SK-MEL-5 (cell line): Measurements from ENCODE around the gene ENOX1. TPM values are rescaled to one million over a fixed set of nuclear protein-coding genes. Genes with fewer than 3 reads are reported as not detected.

Experiments used
- DNase-seq: peaks from one replicate; pipeline ENCODE4 v3.0.0-alpha.2; 2016; ENCODE audit warnings: low read depth, low spot score
- in situ Hi-C: cut with HindIII; loops from 2 replicates; pipeline ENCODE4 v1.10.0; 2016; ENCODE audit warnings: low sequenced_read_pairs, high pct_unique_total_duplicates, low pct_unique_long_range_greater_than_20kb
- total RNA-seq: library from RNA; depleted of rRNA; stranded (reverse); fragments of >200 nt; shearing (Covaris generic); gene quantifications from 2 replicates; pipeline ENCODE4 v1.2.3, GENCODE V29; 2014

ENOX1 gene
- total RNA-seq, 1 experiment from 2014 or later: 14.2 TPM

GRCh38 chr13:43662976-43663375 is 123.8 kb downstream of the ENOX1 start:
- no peak for DNase-seq
- in situ Hi-C loops: no loop called here

- DNase-seq: peak; percentile 90
- in situ Hi-C loops: no loop called here
Observed at GRCh38 chr13:43661161-43661830, 125.5 kb downstream of the ENOX1 start.

- in situ Hi-C loops: no loop called here
- DNase-seq: no peak
Observed at GRCh38 chr13:43657485-43657884, 129.3 kb downstream of the ENOX1 start.

- in situ Hi-C loops: no loop called here
- DNase-seq: no peak
Observed at GRCh38 chr13:43653980-43654379, 132.8 kb downstream of the ENOX1 start.

GRCh38 chr13:43653395-43653794 is 133.4 kb downstream of the ENOX1 start:
- in situ Hi-C loops: no loop called here
- no peak for DNase-seq

- DNase-seq: no peak
- in situ Hi-C loops: no loop called here
Observed at GRCh38 chr13:43652760-43653159, 134.0 kb downstream of the ENOX1 start.

- no peak for DNase-seq
Observed at GRCh38 chr13:43650882-43651281, 135.9 kb downstream of the ENOX1 start.

GRCh38 chr13:43648733-43649132 is 138.0 kb downstream of the ENOX1 start:
- in situ Hi-C loops: no loop called here

More at GRCh38 chr13:43650882-43651281, 135.9 kb downstream of the ENOX1 start:
- in situ Hi-C loops: no loop called here

GRCh38 chr13:43647471-43647870 is 139.3 kb downstream of the ENOX1 start:
- in situ Hi-C loops: no loop called here
- no peak for DNase-seq

More at GRCh38 chr13:43648733-43649132, 138.0 kb downstream of the ENOX1 start:
- no peak for DNase-seq

- no peak for DNase-seq
- in situ Hi-C loops: no loop called here
Observed at GRCh38 chr13:43640476-43640875, 146.3 kb downstream of the ENOX1 start.

GRCh38 chr13:43631106-43631505 is 155.7 kb downstream of the ENOX1 start:
- in situ Hi-C loops: no loop called here
- no peak for DNase-seq

GRCh38 chr13:43629691-43630480 is 156.9 kb downstream of the ENOX1 start:
- no peak for DNase-seq
- in situ Hi-C loops: no loop called here

- in situ Hi-C loops: no loop called here
- no peak for DNase-seq
Observed at GRCh38 chr13:43626994-43627393, 159.8 kb downstream of the ENOX1 start.

GRCh38 chr13:43614063-43614462 is 172.7 kb downstream of the ENOX1 start:
- DNase-seq: no peak
- in situ Hi-C loops: no loop called here

GRCh38 chr13:43611281-43612273 is 175.2 kb downstream of the ENOX1 start:
- in situ Hi-C loops: no loop called here
- no peak for DNase-seq

GRCh38 chr13:43608400-43609137 is 178.2 kb downstream of the ENOX1 start:
- no peak for DNase-seq
- in situ Hi-C loops: no loop called here

- in situ Hi-C loops: no loop called here
- no peak for DNase-seq
Observed at GRCh38 chr13:43597599-43597945, 189.2 kb downstream of the ENOX1 start.
